Measurements from ENCODE around the gene SRXN1.

- TF ChIP-seq POLR2AphosphoS5 (IDR thresholded peaks at IDR 0.05) (no peak), CTCF (IDR thresholded peaks at IDR 0.05) (no peak), POLR2A (IDR thresholded peaks at IDR 0.05) (no peak)
These were observed 12.3 kb upstream of the SRXN1 start for GRCh38 chr20:665276-665675.
